Liver (tissue), 9 donors: ENCODE results near the gene GSK3B. TPM values are rescaled to one million over a fixed set of nuclear protein-coding genes. Genes with fewer than 3 reads are reported as not detected.

Experiments used
- DNase-seq: peaks from one replicate; pipeline ENCODE4 v3.0.0-alpha.2; 2017; ENCODE audit warnings: low spot score
- H3K27ac ChIP-seq, 2 donors: one replicate each; pipeline ENCODE4 v1.7.0; 2013; ENCODE audit warnings: inconsistent platforms in 2 of 2, low read length in 2 of 2, control low read depth in 1 of 2, low read depth in 1 of 2, mild to moderate bottlenecking in 1 of 2
- H3K27me3 ChIP-seq, 4 donors: one replicate each; pipeline versions ENCODE4 v1.6.1 to v1.7.0; 2013; ENCODE audit warnings: low read length in 3 of 4, inconsistent platforms in 1 of 4, mild to moderate bottlenecking in 1 of 4, moderate library complexity in 1 of 4; ENCODE audit not compliant: control insufficient read depth in 4 of 4, insufficient read depth in 4 of 4
- H3K36me3 ChIP-seq, 4 donors: one replicate each; pipeline versions ENCODE4 v1.6.1 to v1.7.0; 2013; ENCODE audit warnings: low read length in 3 of 4, mild to moderate bottlenecking in 3 of 4, low read depth in 1 of 4, moderate library complexity in 1 of 4; ENCODE audit not compliant: control insufficient read depth in 4 of 4, insufficient read depth in 3 of 4
- H3K4me1 ChIP-seq, 4 donors: one replicate each; pipeline versions ENCODE4 v1.6.1 to v1.7.0; 2013; ENCODE audit warnings: low read length in 3 of 4, mild to moderate bottlenecking in 3 of 4, moderate library complexity in 1 of 4; ENCODE audit not compliant: control insufficient read depth in 4 of 4, insufficient read depth in 4 of 4
- H3K4me3 ChIP-seq, 3 donors: one replicate each; pipeline versions ENCODE4 v1.6.1 to v1.7.0; 2013; ENCODE audit warnings: low read length in 3 of 3, control low read depth in 1 of 3, low read depth in 1 of 3, mild to moderate bottlenecking in 1 of 3
- H3K9ac ChIP-seq, 2 donors: one replicate each; pipeline ENCODE4 v1.7.0; 2013; ENCODE audit warnings: low read length in 2 of 2, mild to moderate bottlenecking in 2 of 2, moderate library complexity in 2 of 2, control low read depth in 1 of 2, low read depth in 1 of 2
- H3K9me3 ChIP-seq, 4 donors: one replicate each; pipeline versions ENCODE4 v1.6.1 to v1.7.0; 2013; ENCODE audit warnings: low read length in 3 of 4; ENCODE audit not compliant: control insufficient read depth in 4 of 4
- EGR1 ChIP-seq, 2 donors: IDR thresholded peaks; 2 replicates each; pipeline ENCODE4 v1.6.1; 2016 to 2018; ENCODE audit warnings: antibody characterized with exemption in 2 of 2, low read depth in 2 of 2
- FOXA1 ChIP-seq: IDR thresholded peaks from 2 replicates; pipeline ENCODE4 v1.6.1; 2016; ENCODE audit warnings: antibody characterized with exemption
- FOXA2 ChIP-seq: IDR thresholded peaks from 2 replicates; pipeline ENCODE4 v1.6.1; 2016; ENCODE audit warnings: antibody characterized with exemption
- GABPA ChIP-seq, 2 donors: IDR thresholded peaks in 1 of 2; conservative IDR thresholded peaks in 1 of 2; 2 replicates each; pipeline ENCODE4 v1.6.1; 2016; ENCODE audit warnings: antibody characterized with exemption in 2 of 2, mild to moderate bottlenecking in 1 of 2, moderate library complexity in 1 of 2
- HNF4A ChIP-seq, 2 donors: conservative IDR thresholded peaks; 2 replicates each; pipeline ENCODE4 v1.6.1; 2016; ENCODE audit warnings: antibody characterized with exemption in 2 of 2, mild to moderate bottlenecking in 2 of 2
- JUND ChIP-seq, 2 donors: IDR thresholded peaks; 2 replicates each; pipeline ENCODE4 v1.6.1; 2016; ENCODE audit warnings: antibody characterized with exemption in 2 of 2
- NR2F2 ChIP-seq: IDR thresholded peaks from 2 replicates; pipeline ENCODE4 v1.6.1; 2016; ENCODE audit warnings: antibody characterized with exemption
- RAD21 ChIP-seq, 2 donors: IDR thresholded peaks; 2 replicates each; pipeline ENCODE4 v1.6.1; 2016; ENCODE audit warnings: antibody characterized with exemption in 2 of 2, mild to moderate bottlenecking in 2 of 2
- TAF1 ChIP-seq: conservative IDR thresholded peaks from 2 replicates; pipeline ENCODE4 v1.6.1; 2016; ENCODE audit warnings: antibody characterized with exemption, mild to moderate bottlenecking
- YY1 ChIP-seq: IDR thresholded peaks from 2 replicates; pipeline ENCODE4 v1.6.1; 2016; ENCODE audit warnings: antibody characterized with exemption, mild to moderate bottlenecking
- WGBS: extraction: QIAGEN DNeasy Blood & Tissue Kit; methylation state at CpG from one replicate; pipeline ENCODE4 v1.1.7; 2013; 5-methylcytosine and 5-hydroxymethylcytosine counted together
- polyA plus RNA-seq, 2 donors: library from polyadenylated mRNA; stranded (reverse) in 1 of 2; unstranded in 1 of 2; fragments of 200-250 nt in 1 of 2; fragments of >200 nt in 1 of 2; fragmentation: Nextera tagmentation in 1 of 2; extraction: Ambion mirVana in 1 of 2; gene quantifications; one replicate each; pipeline versions ENCODE4 v1.2.1 to v1.2.3, GENCODE V29; 2013 to 2015
- total RNA-seq, 2 donors: library from RNA; depleted of rRNA; stranded (reverse); fragments of >200 nt; gene quantifications; one replicate each; pipeline ENCODE4 v1.2.3, GENCODE V29; 2014
- TF ChIP-seq, protein P1 (sequence below): IDR thresholded peaks from 2 replicates; pipeline ENCODE4 v1.6.1; 2016; ENCODE audit warnings: antibody characterized with exemption, mild to moderate bottlenecking
- TF ChIP-seq, protein P2 (sequence below): IDR thresholded peaks from 2 replicates; pipeline ENCODE4 v1.6.1; 2016; ENCODE audit warnings: antibody characterized with exemption
- TF ChIP-seq, protein P3 (sequence below): IDR thresholded peaks from 2 replicates; pipeline ENCODE4 v1.6.1; 2016; ENCODE audit warnings: antibody characterized with exemption
- TF ChIP-seq, protein P4 (sequence below): fragments of 150-350 bp; IDR thresholded peaks from 2 replicates; pipeline ENCODE4 v1.5.1; 2017; ENCODE audit warnings: improper control_type of control experiment, low read depth, low read length; ENCODE audit not compliant: missing input control
- TF ChIP-seq, protein P5 (sequence below): IDR thresholded peaks from 2 replicates; pipeline ENCODE4 v1.6.1; 2016; ENCODE audit warnings: antibody characterized with exemption
- donor health status: healthy.
- donor health status: healthy.
- donor health status: healthy.
- donor health status: healthy.
- donor health status: healthy.

The GSK3B gene
- total and polyA plus RNA-seq, 4 donors = 10.5 to 20.8 (median 18.5) TPM

DNA sequence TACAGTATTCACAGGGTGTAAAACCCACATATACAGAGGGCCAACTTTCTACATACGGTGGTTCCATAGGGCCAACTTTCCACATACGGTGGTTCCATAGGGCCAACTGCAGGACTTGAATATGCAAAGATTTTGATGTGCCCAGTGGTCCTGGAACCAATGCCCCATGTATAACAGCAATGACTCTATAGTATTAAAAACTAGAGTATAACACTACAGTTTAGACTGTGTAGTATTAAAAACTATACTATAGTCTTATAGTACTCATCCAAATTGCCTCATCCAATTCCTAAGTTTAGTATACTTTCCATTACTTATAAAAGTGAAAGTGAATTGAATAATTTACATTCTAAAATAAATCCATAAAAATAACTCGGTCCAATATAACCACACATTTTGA lies 75.9 kb downstream of the GSK3B start:
- WGBS = 90% methylated on average over 3 of the region's 3 CpGs
- Histone ChIP-seq H3K27me3 (no peaks in the 10 kb centered on the region), H3K4me3 (no peak overlapping the region), H3K9me3 (no peaks in the 10 kb centered on the region), H3K4me1 (peaks cover 0 to 6% (median 3%) of the 10 kb centered on the region in 4 donors), H3K9ac (no peak overlapping the region), H3K36me3 (no peaks in the 10 kb centered on the region), H3K27ac (no peak overlapping the region)
- DNase-seq = no peak
- TF ChIP-seq, protein P1, sequence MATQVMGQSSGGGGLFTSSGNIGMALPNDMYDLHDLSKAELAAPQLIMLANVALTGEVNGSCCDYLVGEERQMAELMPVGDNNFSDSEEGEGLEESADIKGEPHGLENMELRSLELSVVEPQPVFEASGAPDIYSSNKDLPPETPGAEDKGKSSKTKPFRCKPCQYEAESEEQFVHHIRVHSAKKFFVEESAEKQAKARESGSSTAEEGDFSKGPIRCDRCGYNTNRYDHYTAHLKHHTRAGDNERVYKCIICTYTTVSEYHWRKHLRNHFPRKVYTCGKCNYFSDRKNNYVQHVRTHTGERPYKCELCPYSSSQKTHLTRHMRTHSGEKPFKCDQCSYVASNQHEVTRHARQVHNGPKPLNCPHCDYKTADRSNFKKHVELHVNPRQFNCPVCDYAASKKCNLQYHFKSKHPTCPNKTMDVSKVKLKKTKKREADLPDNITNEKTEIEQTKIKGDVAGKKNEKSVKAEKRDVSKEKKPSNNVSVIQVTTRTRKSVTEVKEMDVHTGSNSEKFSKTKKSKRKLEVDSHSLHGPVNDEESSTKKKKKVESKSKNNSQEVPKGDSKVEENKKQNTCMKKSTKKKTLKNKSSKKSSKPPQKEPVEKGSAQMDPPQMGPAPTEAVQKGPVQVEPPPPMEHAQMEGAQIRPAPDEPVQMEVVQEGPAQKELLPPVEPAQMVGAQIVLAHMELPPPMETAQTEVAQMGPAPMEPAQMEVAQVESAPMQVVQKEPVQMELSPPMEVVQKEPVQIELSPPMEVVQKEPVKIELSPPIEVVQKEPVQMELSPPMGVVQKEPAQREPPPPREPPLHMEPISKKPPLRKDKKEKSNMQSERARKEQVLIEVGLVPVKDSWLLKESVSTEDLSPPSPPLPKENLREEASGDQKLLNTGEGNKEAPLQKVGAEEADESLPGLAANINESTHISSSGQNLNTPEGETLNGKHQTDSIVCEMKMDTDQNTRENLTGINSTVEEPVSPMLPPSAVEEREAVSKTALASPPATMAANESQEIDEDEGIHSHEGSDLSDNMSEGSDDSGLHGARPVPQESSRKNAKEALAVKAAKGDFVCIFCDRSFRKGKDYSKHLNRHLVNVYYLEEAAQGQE = no peak
- TF ChIP-seq HNF4A (conservative IDR thresholded peaks at IDR 0.05) = no peak
- no peak for TF ChIP-seq FOXA2
- TF ChIP-seq, protein P2, sequence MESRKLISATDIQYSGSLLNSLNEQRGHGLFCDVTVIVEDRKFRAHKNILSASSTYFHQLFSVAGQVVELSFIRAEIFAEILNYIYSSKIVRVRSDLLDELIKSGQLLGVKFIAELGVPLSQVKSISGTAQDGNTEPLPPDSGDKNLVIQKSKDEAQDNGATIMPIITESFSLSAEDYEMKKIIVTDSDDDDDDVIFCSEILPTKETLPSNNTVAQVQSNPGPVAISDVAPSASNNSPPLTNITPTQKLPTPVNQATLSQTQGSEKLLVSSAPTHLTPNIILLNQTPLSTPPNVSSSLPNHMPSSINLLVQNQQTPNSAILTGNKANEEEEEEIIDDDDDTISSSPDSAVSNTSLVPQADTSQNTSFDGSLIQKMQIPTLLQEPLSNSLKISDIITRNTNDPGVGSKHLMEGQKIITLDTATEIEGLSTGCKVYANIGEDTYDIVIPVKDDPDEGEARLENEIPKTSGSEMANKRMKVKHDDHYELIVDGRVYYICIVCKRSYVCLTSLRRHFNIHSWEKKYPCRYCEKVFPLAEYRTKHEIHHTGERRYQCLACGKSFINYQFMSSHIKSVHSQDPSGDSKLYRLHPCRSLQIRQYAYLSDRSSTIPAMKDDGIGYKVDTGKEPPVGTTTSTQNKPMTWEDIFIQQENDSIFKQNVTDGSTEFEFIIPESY = no peak
- no peak for TF ChIP-seq YY1
- TF ChIP-seq JUND (IDR thresholded peaks at IDR 0.05) = no peak
- TF ChIP-seq EGR1 (IDR thresholded peaks at IDR 0.05; ENCODE audit: low read depth in 2 of 2) = no peak
- TF ChIP-seq, protein P3, sequence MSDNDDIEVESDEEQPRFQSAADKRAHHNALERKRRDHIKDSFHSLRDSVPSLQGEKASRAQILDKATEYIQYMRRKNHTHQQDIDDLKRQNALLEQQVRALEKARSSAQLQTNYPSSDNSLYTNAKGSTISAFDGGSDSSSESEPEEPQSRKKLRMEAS = no peak
- no peak for TF ChIP-seq TAF1
- TF ChIP-seq RAD21 (IDR thresholded peaks at IDR 0.05) = no peak
- TF ChIP-seq, protein P4, sequence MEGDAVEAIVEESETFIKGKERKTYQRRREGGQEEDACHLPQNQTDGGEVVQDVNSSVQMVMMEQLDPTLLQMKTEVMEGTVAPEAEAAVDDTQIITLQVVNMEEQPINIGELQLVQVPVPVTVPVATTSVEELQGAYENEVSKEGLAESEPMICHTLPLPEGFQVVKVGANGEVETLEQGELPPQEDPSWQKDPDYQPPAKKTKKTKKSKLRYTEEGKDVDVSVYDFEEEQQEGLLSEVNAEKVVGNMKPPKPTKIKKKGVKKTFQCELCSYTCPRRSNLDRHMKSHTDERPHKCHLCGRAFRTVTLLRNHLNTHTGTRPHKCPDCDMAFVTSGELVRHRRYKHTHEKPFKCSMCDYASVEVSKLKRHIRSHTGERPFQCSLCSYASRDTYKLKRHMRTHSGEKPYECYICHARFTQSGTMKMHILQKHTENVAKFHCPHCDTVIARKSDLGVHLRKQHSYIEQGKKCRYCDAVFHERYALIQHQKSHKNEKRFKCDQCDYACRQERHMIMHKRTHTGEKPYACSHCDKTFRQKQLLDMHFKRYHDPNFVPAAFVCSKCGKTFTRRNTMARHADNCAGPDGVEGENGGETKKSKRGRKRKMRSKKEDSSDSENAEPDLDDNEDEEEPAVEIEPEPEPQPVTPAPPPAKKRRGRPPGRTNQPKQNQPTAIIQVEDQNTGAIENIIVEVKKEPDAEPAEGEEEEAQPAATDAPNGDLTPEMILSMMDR = no peak
- TF ChIP-seq, protein P5, sequence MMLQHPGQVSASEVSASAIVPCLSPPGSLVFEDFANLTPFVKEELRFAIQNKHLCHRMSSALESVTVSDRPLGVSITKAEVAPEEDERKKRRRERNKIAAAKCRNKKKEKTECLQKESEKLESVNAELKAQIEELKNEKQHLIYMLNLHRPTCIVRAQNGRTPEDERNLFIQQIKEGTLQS = no peak
- no peak for TF ChIP-seq NR2F2
- no peak for TF ChIP-seq FOXA1

DNA sequence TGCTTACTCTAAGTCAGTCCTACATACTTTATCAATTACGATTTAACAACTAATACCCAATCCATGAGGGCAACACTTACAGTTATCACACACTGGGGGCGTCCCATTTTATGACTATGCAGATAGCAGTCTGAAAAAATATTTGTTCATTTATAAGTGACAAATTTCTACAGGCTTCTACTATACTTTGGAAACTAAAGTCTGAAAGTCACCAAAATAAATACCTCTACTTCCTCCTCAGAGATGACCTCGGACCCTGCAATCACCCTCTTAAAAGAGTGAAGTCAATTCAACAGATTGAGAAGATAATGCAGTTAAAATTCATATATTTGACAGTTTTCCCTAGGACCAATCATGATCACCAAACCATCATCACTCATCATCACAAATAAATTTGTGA lies 76.6 kb downstream of the GSK3B start:
- Histone ChIP-seq H3K36me3 (no peaks in the 10 kb centered on the region), H3K4me3 (no peak overlapping the region), H3K4me1 (peaks cover 0 to 7% (median 3%) of the 10 kb centered on the region in 4 donors), H3K27ac (no peak overlapping the region), H3K27me3 (no peaks in the 10 kb centered on the region), H3K9me3 (no peaks in the 10 kb centered on the region), H3K9ac (no peak overlapping the region)
- no peak for TF ChIP-seq GABPA (IDR thresholded peaks at IDR 0.05 in 1 of 2, conservative IDR thresholded peaks at IDR 0.05 in 1 of 2)
- DNase-seq = no peak
- 88% methylated on average over 3 of the region's 3 CpGs for WGBS
